ENCODE data around the gene ZNF534.
"Not testable (repeated sequence)": the region's sequence is repeated elsewhere in the genome, so short reads cannot be mapped to it uniquely, and the experiment has no call there.

DNA sequence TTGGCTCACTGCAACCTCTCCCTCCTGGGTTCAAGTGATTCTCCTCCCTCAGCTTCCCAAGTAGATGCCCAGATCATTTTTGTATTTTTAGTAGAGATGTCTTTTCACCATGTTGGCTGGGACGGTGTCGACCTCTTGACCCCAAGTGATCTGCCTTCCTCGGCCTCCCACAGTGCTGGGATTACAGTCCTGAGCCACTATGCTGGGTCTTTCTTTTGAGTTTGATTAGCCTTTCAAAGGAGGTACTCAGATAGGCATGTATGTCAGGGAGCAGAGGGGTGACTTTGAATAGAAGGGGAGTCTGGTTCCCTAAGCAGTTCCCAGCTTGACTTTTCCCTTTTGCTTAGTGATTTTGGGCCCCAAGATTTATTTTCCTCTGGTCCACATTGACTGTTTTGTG lies 71.5 kb downstream of the ZNF534 start:
- TF ChIP-seq, protein P1, sequence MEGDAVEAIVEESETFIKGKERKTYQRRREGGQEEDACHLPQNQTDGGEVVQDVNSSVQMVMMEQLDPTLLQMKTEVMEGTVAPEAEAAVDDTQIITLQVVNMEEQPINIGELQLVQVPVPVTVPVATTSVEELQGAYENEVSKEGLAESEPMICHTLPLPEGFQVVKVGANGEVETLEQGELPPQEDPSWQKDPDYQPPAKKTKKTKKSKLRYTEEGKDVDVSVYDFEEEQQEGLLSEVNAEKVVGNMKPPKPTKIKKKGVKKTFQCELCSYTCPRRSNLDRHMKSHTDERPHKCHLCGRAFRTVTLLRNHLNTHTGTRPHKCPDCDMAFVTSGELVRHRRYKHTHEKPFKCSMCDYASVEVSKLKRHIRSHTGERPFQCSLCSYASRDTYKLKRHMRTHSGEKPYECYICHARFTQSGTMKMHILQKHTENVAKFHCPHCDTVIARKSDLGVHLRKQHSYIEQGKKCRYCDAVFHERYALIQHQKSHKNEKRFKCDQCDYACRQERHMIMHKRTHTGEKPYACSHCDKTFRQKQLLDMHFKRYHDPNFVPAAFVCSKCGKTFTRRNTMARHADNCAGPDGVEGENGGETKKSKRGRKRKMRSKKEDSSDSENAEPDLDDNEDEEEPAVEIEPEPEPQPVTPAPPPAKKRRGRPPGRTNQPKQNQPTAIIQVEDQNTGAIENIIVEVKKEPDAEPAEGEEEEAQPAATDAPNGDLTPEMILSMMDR (conservative IDR thresholded peaks at IDR 0.05; ENCODE audit: low read length) = not testable (repeated sequence)
- not testable (repeated sequence) for TF ChIP-seq EZH2phosphoT487 (IDR thresholded peaks at IDR 0.05; ENCODE audit: borderline replicate concordance)
